Endodermal cell (in vitro differentiated cells): ENCODE measurements around the gene JUNB. TPM values are rescaled to one million over a fixed set of nuclear protein-coding genes. Genes with fewer than 3 reads are reported as not detected.

Source experiments
- DNase-seq: peaks from one replicate; pipeline ENCODE4 v3.0.0-alpha.2; 2017
- H3K27ac ChIP-seq: 2 replicates; pipeline ENCODE4 v1.5.1; 2013; ENCODE audit warnings: mild to moderate bottlenecking, low read depth, low read length, moderate library complexity
- H3K27me3 ChIP-seq: 2 replicates; pipeline ENCODE4 v1.6.1; 2013; ENCODE audit warnings: mild to moderate bottlenecking, low read length, moderate library complexity; ENCODE audit not compliant: insufficient read depth, control insufficient read depth, poor library complexity, severe bottlenecking
- H3K36me3 ChIP-seq: 2 replicates; pipeline ENCODE4 v1.7.0; 2013; ENCODE audit warnings: mild to moderate bottlenecking, low read length, moderate library complexity; ENCODE audit not compliant: control insufficient read depth, insufficient read depth
- H3K4me1 ChIP-seq: one replicate; pipeline ENCODE4 v1.7.0; 2013; ENCODE audit warnings: low read length; ENCODE audit not compliant: control insufficient read depth, insufficient read depth
- H3K4me3 ChIP-seq: 2 replicates; pipeline ENCODE4 v1.5.1; 2013; ENCODE audit warnings: mild to moderate bottlenecking, low read length, moderate library complexity
- H3K9ac ChIP-seq: 2 replicates; pipeline ENCODE4 v1.6.1; 2013; ENCODE audit warnings: mild to moderate bottlenecking, low read length, moderate library complexity; ENCODE audit not compliant: poor library complexity, severe bottlenecking; ENCODE audit errors: extremely low read depth
- H3K9me3 ChIP-seq: 2 replicates; pipeline ENCODE4 v1.6.1; 2013; ENCODE audit warnings: mild to moderate bottlenecking, low read length, moderate library complexity; ENCODE audit not compliant: control insufficient read depth
- H3K27ac Mint-ChIP-seq: 2 replicates; pipeline ENCODE4 v1.8.0; 2020; ENCODE audit warnings: mixed read lengths
- H3K27me3 Mint-ChIP-seq: 2 replicates; pipeline ENCODE4 v1.8.0; 2021; ENCODE audit warnings: mild to moderate bottlenecking, mixed read lengths; ENCODE audit not compliant: insufficient read depth
- H3K36me3 Mint-ChIP-seq: 2 replicates; pipeline ENCODE4 v1.8.0; 2020; ENCODE audit warnings: low read depth, mixed read lengths
- H3K4me1 Mint-ChIP-seq: 2 replicates; pipeline ENCODE4 v1.8.0; 2020; ENCODE audit warnings: mixed read lengths
- H3K4me3 Mint-ChIP-seq: 2 replicates; pipeline ENCODE4 v1.8.0; 2020; ENCODE audit warnings: mild to moderate bottlenecking, moderate library complexity, mixed read lengths
- H3K9me3 Mint-ChIP-seq: 2 replicates; pipeline ENCODE4 v1.8.0; 2020; ENCODE audit warnings: mild to moderate bottlenecking, mixed read lengths
- WGBS, 2 experiments: methylation state at CpG; one replicate each; pipeline versions ENCODE4 v1.1.5 to v1.1.7; 2013; ENCODE audit warnings: missing lambda C conversion rate in 2 of 2, mixed read lengths in 1 of 2; ENCODE audit not compliant: insufficient coverage in 1 of 2, insufficient read length in 1 of 2; 5-methylcytosine and 5-hydroxymethylcytosine counted together
- total RNA-seq, 2 donors: library from RNA; stranded (reverse); fragmentation: NEBNext Ultra II Directional in 1 of 2; extraction: Animal tissue kit (Norgen Biotek cat#: 25700) in 1 of 2; gene quantifications; 2 replicates in 1 of 2; 3 replicates in 1 of 2; pipeline ENCODE4 v1.2.1, GENCODE V29; 2021
- TF ChIP-seq, protein P1 (sequence below): fragments of 200-600 bp; sonication (generic); conservative IDR thresholded peaks from 2 replicates; pipeline ENCODE4 v1.5.0; 2021; ENCODE audit warnings: antibody characterized with exemption, mild to moderate bottlenecking

JUNB gene
- total RNA-seq, 2 donors from 2014 or later: 6.7 to 7.2 TPM

DNA sequence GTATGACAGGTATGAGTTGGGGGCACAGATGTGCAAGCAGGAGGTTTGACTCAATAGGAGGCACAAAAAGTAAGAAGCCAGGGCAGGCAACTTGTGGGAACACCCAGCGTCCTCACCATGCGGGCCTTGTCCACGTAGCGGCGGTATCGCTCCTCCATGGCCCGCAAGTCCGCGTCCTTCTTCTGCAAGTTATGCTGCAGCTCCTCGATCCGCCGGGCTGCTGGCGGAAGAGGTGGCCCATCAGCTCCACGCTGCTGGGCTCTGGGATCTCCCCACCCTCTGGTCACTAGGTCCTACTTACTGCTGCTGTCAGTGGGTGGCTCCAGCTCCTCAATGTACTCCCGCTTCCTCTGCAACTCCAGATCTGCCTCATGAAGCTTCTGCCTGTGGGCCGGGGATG lies 26.6 kb upstream of the JUNB start:
- peaks cover 8% of the 10 kb centered on the region for H3K9me3 Mint-ChIP-seq
- no peak overlapping the region for H3K27ac ChIP-seq
- peaks cover 10% of the 10 kb centered on the region for H3K36me3 ChIP-seq
- H3K4me1 ChIP-seq: no peaks in the 10 kb centered on the region
- TF ChIP-seq, protein P1, sequence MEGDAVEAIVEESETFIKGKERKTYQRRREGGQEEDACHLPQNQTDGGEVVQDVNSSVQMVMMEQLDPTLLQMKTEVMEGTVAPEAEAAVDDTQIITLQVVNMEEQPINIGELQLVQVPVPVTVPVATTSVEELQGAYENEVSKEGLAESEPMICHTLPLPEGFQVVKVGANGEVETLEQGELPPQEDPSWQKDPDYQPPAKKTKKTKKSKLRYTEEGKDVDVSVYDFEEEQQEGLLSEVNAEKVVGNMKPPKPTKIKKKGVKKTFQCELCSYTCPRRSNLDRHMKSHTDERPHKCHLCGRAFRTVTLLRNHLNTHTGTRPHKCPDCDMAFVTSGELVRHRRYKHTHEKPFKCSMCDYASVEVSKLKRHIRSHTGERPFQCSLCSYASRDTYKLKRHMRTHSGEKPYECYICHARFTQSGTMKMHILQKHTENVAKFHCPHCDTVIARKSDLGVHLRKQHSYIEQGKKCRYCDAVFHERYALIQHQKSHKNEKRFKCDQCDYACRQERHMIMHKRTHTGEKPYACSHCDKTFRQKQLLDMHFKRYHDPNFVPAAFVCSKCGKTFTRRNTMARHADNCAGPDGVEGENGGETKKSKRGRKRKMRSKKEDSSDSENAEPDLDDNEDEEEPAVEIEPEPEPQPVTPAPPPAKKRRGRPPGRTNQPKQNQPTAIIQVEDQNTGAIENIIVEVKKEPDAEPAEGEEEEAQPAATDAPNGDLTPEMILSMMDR: no peak
- peaks cover 3% of the 10 kb centered on the region for H3K4me1 Mint-ChIP-seq
- H3K27me3 Mint-ChIP-seq: no peaks in the 10 kb centered on the region
- no peaks in the 10 kb centered on the region for H3K27me3 ChIP-seq
- no peak overlapping the region for H3K27ac Mint-ChIP-seq
- no peak overlapping the region for H3K9ac ChIP-seq
- 94 to 98% methylated on average over 9 to 16 of the region's 16 CpGs for WGBS, 2 experiments
- H3K4me3 Mint-ChIP-seq: no peak overlapping the region
- DNase-seq: no peak
- H3K9me3 ChIP-seq: no peaks in the 10 kb centered on the region
- H3K4me3 ChIP-seq: no peak overlapping the region
- peaks cover 58% of the 10 kb centered on the region for H3K36me3 Mint-ChIP-seq

DNA sequence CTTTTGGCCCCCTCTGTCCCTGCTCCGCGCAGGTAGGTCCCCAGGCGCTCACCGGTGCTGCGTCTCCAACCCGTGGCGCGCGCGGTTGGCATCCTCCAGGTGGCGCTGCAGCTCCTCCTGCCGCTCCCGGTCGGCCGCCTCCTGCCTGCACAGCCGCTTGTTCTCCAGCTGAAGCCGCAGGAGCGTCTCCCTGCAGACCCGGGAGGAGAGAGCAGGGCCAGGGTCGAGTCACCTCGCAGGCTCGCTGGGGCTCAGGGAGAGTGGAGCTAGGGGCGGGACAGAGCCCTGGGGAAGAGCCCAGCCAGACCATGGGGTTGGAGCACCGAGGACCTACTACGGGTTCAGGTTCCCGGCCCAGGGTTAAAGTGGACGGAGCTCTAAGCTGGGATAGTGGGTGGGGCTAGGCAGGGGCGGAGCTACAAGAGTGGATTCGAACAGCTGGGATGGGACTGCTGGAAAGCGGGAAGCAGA lies 25.2 kb upstream of the JUNB start:
- H3K9me3 Mint-ChIP-seq: peaks cover 5% of the 10 kb centered on the region
- no peak overlapping the region for H3K27ac ChIP-seq
- no peaks in the 10 kb centered on the region for H3K9me3 ChIP-seq
- H3K27ac Mint-ChIP-seq: peak overlapping the region; percentile 84
- TF ChIP-seq, protein P1: peak; percentile 82
- peak overlapping the region; percentile 82 for H3K4me3 ChIP-seq
- H3K4me3 Mint-ChIP-seq: peak overlapping the region; percentile 49
- H3K27me3 Mint-ChIP-seq: no peaks in the 10 kb centered on the region
- no peaks in the 10 kb centered on the region for H3K27me3 ChIP-seq
- H3K9ac ChIP-seq: peak overlapping the region; percentile 38
- H3K36me3 Mint-ChIP-seq: peaks cover 61% of the 10 kb centered on the region
- WGBS, 2 experiments: 6 to 7% methylated on average over 19 to 30 of the region's 30 CpGs
- peaks cover 4% of the 10 kb centered on the region for H3K4me1 Mint-ChIP-seq
- DNase-seq: peak; percentile 95
- H3K4me1 ChIP-seq: no peaks in the 10 kb centered on the region
- peaks cover 10% of the 10 kb centered on the region for H3K36me3 ChIP-seq

DNA sequence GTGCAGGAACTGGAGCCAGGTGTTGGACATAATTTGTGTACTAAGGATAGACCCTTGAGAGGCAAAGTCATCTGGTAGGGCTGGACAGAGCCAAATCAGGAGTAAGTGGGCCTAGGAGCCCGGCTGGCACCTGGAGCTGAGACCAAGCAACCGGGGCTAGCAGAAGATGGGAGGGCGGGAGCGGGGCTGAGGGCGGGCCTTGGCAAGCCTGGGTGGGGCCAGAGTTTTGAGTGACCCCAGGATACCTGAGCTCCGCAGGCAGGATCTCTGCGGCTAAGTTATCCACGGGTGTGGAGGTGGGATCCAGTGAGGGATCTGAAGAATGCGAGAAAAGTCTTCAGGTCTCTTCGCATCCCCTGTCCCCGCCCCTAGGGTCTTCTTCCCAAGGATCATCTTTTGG lies 24.1 kb upstream of the JUNB start:
- no peak overlapping the region for H3K27ac ChIP-seq
- peaks cover 58% of the 10 kb centered on the region for H3K36me3 Mint-ChIP-seq
- no peaks in the 10 kb centered on the region for H3K27me3 ChIP-seq
- TF ChIP-seq, protein P1: no peak
- H3K4me3 ChIP-seq: no peak overlapping the region
- peaks cover 5% of the 10 kb centered on the region for H3K9me3 Mint-ChIP-seq
- H3K4me1 Mint-ChIP-seq: peaks cover 4% of the 10 kb centered on the region
- no peaks in the 10 kb centered on the region for H3K27me3 Mint-ChIP-seq
- WGBS, 2 experiments: 91 to 96% methylated on average over 11 of the region's 11 CpGs
- no peak overlapping the region for H3K27ac Mint-ChIP-seq
- no peak for DNase-seq
- no peak overlapping the region for H3K4me3 Mint-ChIP-seq
- H3K9me3 ChIP-seq: no peaks in the 10 kb centered on the region
- no peaks in the 10 kb centered on the region for H3K4me1 ChIP-seq
- no peak overlapping the region for H3K9ac ChIP-seq
- peaks cover 10% of the 10 kb centered on the region for H3K36me3 ChIP-seq
